Activated T-helper 2 cell treated with anti-CD3 and anti-CD28 coated beads, Interferon-gamma antibody, Interleukin-2, Interleukin-4, amounts not matched to agents 10 μg/mL and 5 μg/mL and 100 μg/mL, durations not matched to agents 14 hours and 24 hours and 36 hours (primary cell): ENCODE measurements around the gene CHST1. TPM values are rescaled to one million over a fixed set of nuclear protein-coding genes. Genes with fewer than 3 reads are reported as not detected.

Experiments
- DNase-seq: peaks from one replicate; pipeline ENCODE4 v3.0.0; 2021; ENCODE audit warnings: low spot score
- H3K27ac Mint-ChIP-seq: one replicate; pipeline ENCODE4 v1.8.0; 2021; ENCODE audit warnings: mixed read lengths
- H3K27me3 Mint-ChIP-seq: one replicate; pipeline ENCODE4 v1.8.0; 2021; ENCODE audit warnings: low read depth, mixed read lengths
- H3K36me3 Mint-ChIP-seq: one replicate; pipeline ENCODE4 v1.8.0; 2021; ENCODE audit warnings: low read depth, mixed read lengths
- H3K4me1 Mint-ChIP-seq: one replicate; pipeline ENCODE4 v1.8.0; 2021; ENCODE audit warnings: low read depth, mixed read lengths
- H3K4me3 Mint-ChIP-seq: one replicate; pipeline ENCODE4 v1.8.0; 2021; ENCODE audit warnings: low read depth, mild to moderate bottlenecking, moderate library complexity, mixed read lengths
- H3K9me3 Mint-ChIP-seq: one replicate; pipeline ENCODE4 v1.8.0; 2021; ENCODE audit warnings: mixed read lengths
- intact Hi-C: fragments of 100-400 bp; cut with micrococcal nuclease; formaldehyde crosslinking; loops from one replicate; pipeline ENCODE4 v1.15.1; 2023
- total RNA-seq: library from RNA; stranded (reverse); gene quantifications from 2 replicates; pipeline ENCODE4 v1.2.3, GENCODE V29; 2022

The CHST1 gene, protein sequence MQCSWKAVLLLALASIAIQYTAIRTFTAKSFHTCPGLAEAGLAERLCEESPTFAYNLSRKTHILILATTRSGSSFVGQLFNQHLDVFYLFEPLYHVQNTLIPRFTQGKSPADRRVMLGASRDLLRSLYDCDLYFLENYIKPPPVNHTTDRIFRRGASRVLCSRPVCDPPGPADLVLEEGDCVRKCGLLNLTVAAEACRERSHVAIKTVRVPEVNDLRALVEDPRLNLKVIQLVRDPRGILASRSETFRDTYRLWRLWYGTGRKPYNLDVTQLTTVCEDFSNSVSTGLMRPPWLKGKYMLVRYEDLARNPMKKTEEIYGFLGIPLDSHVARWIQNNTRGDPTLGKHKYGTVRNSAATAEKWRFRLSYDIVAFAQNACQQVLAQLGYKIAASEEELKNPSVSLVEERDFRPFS
- total RNA-seq: 0.34 and 0.51 TPM in 2 replicates

DNA sequence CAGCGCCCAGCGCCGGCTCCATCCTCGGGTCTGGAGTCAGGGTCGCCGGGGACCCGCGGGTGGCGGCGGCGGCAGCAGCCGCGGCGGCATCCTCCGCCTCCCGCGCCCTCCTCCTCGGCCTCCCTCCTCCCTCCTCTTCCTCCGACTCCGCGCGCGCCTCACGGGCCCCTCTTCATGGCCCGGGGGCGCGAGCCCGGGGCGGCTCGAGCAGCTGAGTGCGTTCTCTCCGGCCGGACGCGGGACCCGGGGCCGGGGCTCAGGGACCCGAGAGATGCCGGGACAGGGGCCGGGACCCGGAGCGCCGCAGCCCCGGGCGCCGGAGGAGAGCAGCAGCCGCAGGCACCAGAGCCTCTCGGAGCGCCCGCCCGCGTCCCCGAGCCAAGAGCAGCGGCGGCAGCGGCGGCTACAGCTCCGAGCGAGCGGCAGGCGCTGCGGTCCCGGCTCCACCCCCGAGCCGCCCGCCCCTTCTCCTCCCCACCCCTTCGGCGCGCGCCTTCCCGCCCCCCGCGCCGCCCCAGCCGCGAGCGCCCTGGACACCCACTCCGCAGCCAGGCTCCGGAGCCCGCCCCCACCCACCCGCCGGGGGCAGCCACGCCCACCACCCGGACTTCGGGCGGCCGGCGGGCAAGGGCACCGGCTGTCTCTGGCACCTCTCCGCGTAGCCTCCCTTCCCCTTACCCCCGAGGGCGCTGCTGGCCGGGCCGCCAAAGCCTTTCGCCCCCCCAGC lies at the start of gene CHST1:
CHST1 (minus strand) TSS at position 417 of the 727 bp plus-strand sequence. CDS start 14,699 bp downstream, outside the sequence.
- DNase-seq: no peak
- H3K9me3 Mint-ChIP-seq: no peaks in the 10 kb centered on the region
- H3K4me1 Mint-ChIP-seq: peaks cover 2% of the 10 kb centered on the region
- peak within 1 kb of the TSS; percentile 66 for H3K4me3 Mint-ChIP-seq
- intact Hi-C loops: no loop called here
- no peak within 1 kb of the TSS for H3K27ac Mint-ChIP-seq
- peaks cover 60% of the 10 kb centered on the region for H3K27me3 Mint-ChIP-seq
- no peaks in the 10 kb centered on the region for H3K36me3 Mint-ChIP-seq

DNA sequence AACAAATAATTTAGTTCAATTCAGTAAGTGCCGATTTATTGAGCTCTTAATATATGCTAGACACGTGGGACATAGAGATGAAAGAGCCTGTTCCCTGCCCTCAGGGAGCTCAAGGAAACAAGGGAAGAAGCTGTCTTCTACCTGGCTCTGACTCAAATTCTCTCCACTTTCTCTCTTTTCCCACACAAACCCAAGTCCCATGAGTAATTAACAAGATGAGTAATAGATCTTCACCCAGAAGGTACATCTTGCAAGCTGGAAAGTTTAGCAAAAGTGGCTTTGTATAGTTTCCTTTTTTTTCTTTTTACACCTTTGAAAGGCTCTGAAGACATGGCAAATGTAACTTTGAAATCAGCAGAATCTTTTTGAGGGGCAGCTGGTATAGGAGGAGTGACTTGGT lies 48.2 kb upstream of the CHST1 start:
- Mint-ChIP-seq H3K36me3 (no peaks in the 10 kb centered on the region), H3K27me3 (peaks cover 29% of the 10 kb centered on the region), H3K4me3 (no peak overlapping the region), H3K4me1 (no peaks in the 10 kb centered on the region), H3K27ac (no peak overlapping the region), H3K9me3 (no peaks in the 10 kb centered on the region)
- intact Hi-C loops: no loop called here
- no peak for DNase-seq

DNA sequence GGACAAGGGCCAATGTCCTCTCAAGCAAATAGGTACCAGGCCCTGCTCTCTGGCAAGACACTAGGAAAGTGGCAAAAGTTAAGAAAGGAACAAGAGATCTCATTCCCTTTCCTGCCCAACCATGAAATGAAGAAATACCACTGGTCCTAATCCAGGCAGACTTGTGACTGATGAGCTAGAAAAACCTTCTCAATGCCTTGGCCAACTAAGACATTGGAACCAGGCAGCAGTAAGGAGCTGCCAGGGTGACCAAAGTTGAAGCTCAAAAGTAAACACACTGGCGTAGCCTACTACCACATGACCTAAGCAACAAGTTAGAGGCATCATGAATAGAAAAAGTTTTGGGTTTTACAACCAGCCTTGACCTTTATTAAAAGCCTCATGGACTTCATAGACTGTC lies 45.1 kb upstream of the CHST1 start:
- Mint-ChIP-seq H3K9me3 (no peaks in the 10 kb centered on the region), H3K27ac (no peak overlapping the region), H3K4me1 (no peaks in the 10 kb centered on the region), H3K27me3 (peaks cover 45% of the 10 kb centered on the region), H3K36me3 (no peaks in the 10 kb centered on the region), H3K4me3 (no peak overlapping the region)
- no peak for DNase-seq
- intact Hi-C loops: no loop called here

DNA sequence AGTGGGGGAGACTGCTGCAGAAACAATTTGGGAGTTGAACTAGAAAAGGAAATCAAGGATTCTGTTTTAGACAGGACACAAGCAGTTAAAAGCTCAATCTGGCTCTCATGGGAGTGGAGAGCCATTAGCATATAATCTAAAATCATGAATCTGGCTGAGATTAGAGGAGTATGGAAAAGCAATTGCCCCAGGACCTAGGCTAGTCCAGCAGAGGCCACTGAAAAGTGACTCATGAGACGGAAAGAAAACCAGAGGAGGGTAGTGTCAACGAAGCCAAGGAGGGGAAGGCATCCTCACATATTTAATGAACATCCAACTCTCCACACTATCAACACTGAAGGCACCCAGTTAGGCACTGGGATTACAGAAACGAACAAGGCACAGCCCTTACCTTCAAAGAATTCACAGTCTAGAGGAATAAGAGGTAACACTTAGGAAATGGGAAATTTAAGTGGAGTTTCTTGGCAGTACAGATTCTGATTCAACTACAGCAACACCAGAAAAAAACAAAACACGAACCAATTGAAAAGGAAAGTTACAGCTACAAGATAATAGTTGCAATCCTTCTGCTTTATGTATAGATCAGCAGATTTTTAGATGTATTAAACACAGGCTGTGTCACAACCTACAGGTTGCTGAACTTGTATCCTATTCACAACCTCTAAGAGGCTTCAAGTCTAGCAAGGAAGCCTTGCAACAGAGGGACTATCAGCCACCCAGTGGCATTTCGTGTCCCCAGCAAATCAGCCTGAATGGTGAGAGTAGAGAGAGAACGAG lies 43.7 kb upstream of the CHST1 start:
- no peaks in the 10 kb centered on the region for H3K9me3 Mint-ChIP-seq
- H3K4me1 Mint-ChIP-seq: no peaks in the 10 kb centered on the region
- intact Hi-C loops: no loop called here
- H3K36me3 Mint-ChIP-seq: no peaks in the 10 kb centered on the region
- peaks cover 46% of the 10 kb centered on the region for H3K27me3 Mint-ChIP-seq
- no peak for DNase-seq
- no peak overlapping the region for H3K27ac Mint-ChIP-seq
- no peak overlapping the region for H3K4me3 Mint-ChIP-seq

DNA sequence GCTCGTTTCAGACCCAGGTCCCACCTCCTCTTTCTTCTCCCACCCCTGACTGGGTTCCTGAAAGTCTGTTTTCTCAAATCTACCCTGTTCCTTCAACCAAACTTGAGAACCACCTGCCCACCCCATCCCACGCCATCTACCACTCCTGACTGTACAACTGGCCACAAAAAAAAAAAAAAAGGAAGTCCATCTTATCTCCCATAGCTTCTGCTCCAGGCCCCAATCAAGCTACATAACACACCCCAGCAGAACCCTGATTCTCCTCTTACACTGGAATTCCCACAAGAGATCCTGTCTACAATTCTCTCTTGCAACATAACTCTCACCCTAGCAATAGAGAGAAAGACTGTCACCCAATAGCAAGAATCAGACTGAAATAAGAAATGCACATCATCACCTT lies 39.2 kb upstream of the CHST1 start:
- H3K4me1 Mint-ChIP-seq: peaks cover 1% of the 10 kb centered on the region
- no peaks in the 10 kb centered on the region for H3K9me3 Mint-ChIP-seq
- no peak for DNase-seq
- H3K4me3 Mint-ChIP-seq: no peak overlapping the region
- intact Hi-C loops: no loop called here
- no peak overlapping the region for H3K27ac Mint-ChIP-seq
- peaks cover 29% of the 10 kb centered on the region for H3K27me3 Mint-ChIP-seq
- no peaks in the 10 kb centered on the region for H3K36me3 Mint-ChIP-seq

DNA sequence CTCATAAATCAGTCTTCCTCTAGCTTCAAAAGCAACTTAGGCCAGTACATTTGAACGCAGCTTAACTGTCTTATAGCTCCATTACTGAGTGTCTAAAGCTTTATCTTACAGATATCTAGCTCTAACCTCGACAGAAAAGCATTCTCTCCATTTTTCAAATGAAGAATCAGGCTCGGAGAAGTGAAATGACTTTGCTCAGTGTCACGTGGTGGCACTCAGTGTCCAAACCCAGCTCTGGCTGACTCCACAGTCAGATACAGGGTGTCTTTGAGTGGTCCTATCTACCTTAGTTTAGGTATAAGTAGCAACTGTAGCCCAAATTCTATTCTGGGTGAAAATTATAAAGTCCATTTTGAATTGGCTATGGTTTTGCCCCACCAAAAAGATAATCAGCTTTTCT lies 38.7 kb upstream of the CHST1 start:
- Mint-ChIP-seq H3K27me3 (peaks cover 26% of the 10 kb centered on the region), H3K9me3 (no peaks in the 10 kb centered on the region), H3K4me3 (no peak overlapping the region), H3K36me3 (no peaks in the 10 kb centered on the region), H3K27ac (no peak overlapping the region), H3K4me1 (peaks cover 5% of the 10 kb centered on the region)
- intact Hi-C loops: no loop called here
- no peak for DNase-seq

DNA sequence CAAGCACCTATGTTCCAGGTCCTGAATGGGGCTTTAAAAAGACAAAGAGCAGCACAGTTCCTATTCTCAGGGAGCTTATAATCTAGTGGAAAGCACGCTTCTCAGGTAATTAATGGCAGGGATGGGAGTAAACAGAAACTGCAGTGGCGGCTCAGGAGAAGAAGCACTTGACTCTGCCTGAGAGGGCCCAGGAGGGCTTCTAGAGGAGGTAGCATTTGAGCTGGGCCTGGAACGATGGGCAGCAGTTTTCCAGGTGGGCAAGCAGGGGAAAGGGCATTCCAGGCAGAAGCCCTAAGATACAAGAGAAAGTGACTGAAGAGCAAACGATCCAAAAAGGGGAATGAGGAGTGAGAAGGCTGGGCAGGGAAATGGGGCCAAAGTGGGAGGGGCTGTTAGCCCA lies 37.1 kb upstream of the CHST1 start:
- H3K4me1 Mint-ChIP-seq: peaks cover 13% of the 10 kb centered on the region
- H3K27me3 Mint-ChIP-seq: peaks cover 16% of the 10 kb centered on the region
- intact Hi-C loops: no loop called here
- no peak overlapping the region for H3K27ac Mint-ChIP-seq
- H3K9me3 Mint-ChIP-seq: no peaks in the 10 kb centered on the region
- no peak overlapping the region for H3K4me3 Mint-ChIP-seq
- no peaks in the 10 kb centered on the region for H3K36me3 Mint-ChIP-seq
- DNase-seq: no peak

DNA sequence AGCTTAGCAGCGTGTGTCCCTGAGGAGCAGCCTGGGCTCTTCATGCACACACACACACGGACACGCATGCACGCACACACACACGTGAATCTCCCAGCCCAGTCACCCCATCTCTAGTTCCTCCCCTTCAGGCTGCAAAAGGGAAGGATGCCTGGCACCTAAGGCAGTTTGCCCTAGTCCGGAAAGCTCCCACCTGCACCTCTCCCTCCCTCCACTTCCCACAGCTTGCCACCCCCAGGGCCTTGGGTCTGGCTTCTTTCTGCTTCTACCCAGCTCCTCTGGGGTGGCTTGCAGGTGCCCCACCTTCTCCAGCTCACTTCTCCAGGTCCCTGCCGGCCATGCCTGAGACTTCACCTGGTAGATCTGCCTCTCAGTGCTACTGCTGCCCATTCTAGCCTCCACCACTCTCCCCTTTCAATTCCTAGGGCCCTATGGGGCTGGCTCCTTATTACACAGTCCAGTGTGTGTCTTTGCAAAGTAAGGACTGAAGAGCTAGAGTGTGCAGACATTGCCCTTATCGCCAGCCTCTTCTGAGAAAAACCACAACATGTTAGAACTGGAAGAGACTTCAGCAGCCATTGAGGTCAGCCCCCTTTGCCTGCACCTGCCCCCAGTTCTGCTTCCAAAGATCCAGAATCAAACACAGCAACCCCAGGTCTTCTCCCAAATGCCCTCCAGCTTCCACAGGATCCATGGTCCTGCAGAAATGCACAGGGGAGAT lies 33.5 kb upstream of the CHST1 start:
- no peak overlapping the region for H3K4me3 Mint-ChIP-seq
- intact Hi-C loops: no loop called here
- H3K27ac Mint-ChIP-seq: no peak overlapping the region
- H3K9me3 Mint-ChIP-seq: no peaks in the 10 kb centered on the region
- peaks cover 3% of the 10 kb centered on the region for H3K27me3 Mint-ChIP-seq
- H3K36me3 Mint-ChIP-seq: no peaks in the 10 kb centered on the region
- DNase-seq: no peak
- H3K4me1 Mint-ChIP-seq: peaks cover 13% of the 10 kb centered on the region

DNA sequence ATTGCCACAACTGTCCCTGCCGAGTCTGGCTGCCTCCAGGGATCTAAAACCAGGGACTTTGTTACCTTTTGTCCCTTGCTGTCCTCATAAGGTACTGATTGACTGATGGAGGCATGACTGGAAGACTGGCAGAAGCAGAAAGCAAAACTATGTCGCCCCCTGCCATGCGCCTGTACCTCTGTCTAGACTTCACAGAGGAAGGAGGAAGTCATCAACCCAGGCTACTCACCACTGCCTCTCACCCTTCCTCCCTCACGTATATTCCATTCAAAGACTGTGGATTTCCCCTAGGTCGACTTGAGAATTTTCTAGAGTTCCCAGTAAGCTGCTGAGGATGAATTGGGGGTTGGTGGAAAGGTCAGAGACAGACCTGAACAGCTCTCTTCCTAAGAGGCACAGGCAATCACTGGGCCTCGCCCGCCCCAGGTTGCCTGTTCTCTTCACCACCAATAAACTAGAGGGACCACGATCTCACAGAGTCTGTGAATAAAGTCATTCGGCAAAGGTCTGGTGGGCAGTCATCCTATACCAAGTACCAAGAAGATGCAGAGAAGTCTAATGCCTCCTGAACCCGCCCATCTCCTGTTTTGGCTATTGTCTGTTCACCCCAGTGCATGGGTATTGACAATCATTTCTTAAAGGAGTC lies 27.5 kb upstream of the CHST1 start:
- H3K4me3 Mint-ChIP-seq: no peak overlapping the region
- intact Hi-C loops: no loop called here

DNA sequence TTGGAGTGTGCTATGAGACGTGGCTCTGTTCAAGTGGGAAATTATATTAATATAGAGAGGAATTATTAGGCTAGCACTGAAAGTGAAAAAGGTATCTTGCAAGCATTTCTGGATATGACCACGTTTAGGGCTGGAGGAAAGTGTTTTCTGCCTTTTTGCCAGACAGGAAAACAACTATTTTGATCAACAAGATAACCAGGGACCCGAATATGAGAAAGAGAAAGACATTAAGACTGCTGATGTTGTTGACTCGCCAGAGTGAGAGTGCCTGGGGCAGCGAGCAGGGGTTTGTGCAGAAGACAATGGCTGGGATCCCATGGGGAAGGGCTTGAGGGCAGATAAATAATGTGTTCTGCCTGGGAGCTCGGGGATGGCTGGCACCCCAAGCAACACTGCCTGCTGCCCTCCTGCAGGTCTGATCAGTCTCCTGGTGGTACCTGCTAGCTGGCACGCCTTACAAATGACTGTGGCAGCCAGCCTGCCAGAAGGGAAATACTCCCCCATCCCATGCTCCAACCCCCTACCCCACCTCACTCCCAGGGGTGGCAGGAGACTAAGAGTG lies 23.1 kb upstream of the CHST1 start:
- Mint-ChIP-seq H3K27me3 (peaks cover 15% of the 10 kb centered on the region), H3K4me1 (peaks cover 6% of the 10 kb centered on the region), H3K36me3 (no peaks in the 10 kb centered on the region), H3K4me3 (no peak overlapping the region), H3K9me3 (no peaks in the 10 kb centered on the region), H3K27ac (no peak overlapping the region)
- intact Hi-C loops: no loop called here
- DNase-seq: no peak

More for the DNA sequence above, 27.5 kb upstream of the CHST1 start:
- Mint-ChIP-seq H3K9me3 (no peaks in the 10 kb centered on the region), H3K27ac (no peak overlapping the region), H3K27me3 (peaks cover 7% of the 10 kb centered on the region), H3K36me3 (no peaks in the 10 kb centered on the region), H3K4me1 (peaks cover 6% of the 10 kb centered on the region)
- DNase-seq: no peak

DNA sequence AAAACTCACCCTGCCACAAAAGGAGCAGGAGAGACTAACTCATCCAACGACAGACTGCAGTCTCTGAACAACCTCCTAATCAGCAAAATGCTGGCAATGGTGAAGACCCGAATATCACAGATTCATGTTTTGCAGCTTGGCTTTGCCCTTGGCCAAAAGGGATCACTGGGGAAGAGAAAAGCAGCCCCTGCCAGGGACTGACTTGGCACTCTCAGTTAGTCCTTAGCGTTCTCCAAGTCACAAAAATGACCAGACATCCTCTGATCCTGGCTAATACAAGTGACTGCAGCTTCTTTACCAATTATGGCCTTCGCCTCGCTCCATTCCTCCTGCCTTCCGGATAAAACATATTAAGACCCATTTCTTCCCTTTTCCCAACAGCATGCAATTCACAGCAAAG lies 22.4 kb upstream of the CHST1 start:
- peaks cover 15% of the 10 kb centered on the region for H3K27me3 Mint-ChIP-seq
- no peaks in the 10 kb centered on the region for H3K36me3 Mint-ChIP-seq
- no peak overlapping the region for H3K4me3 Mint-ChIP-seq
- intact Hi-C loops: no loop called here
- no peak overlapping the region for H3K27ac Mint-ChIP-seq
- DNase-seq: no peak
- H3K4me1 Mint-ChIP-seq: peaks cover 3% of the 10 kb centered on the region
- H3K9me3 Mint-ChIP-seq: no peaks in the 10 kb centered on the region
